HG02588 (cell line): ENCODE results near the gene KLK6.
"Not testable (repeated sequence)": the region's sequence is repeated elsewhere in the genome, so short reads cannot be mapped to it uniquely, and the experiment has no call there.

ENCODE experiments used
- ATAC-seq: cut with Tn5 transposase; IDR thresholded peaks from one replicate; pipeline ENCODE4 v1.9.1; 2021; ENCODE audit warnings: mild to moderate bottlenecking, moderate library complexity; ENCODE audit not compliant: unreplicated experiment

Gene KLK6

GRCh38 chr19:50994129-50994528 lies 24.7 kb upstream of the KLK6 start:
- ATAC-seq = no peak

DNA sequence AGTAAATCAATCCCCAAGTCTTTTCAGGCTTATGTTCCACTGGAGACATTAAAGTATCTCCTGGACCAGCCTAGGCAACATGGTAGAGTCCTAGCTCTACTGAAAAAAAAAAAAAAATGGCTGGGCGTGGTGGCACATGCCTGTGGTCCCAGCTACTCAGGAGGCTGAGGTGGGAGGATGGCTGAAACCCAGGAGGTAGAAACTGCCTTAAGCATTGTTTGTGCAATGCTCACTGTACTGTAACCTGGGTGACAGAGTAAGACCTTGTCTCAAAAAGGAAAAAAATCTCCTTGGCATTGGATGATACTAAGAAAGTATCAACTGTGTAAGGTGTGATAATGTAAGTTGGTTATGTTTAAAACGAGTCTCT lies 23.3 kb upstream of the KLK6 start:
- ATAC-seq = no peak

DNA sequence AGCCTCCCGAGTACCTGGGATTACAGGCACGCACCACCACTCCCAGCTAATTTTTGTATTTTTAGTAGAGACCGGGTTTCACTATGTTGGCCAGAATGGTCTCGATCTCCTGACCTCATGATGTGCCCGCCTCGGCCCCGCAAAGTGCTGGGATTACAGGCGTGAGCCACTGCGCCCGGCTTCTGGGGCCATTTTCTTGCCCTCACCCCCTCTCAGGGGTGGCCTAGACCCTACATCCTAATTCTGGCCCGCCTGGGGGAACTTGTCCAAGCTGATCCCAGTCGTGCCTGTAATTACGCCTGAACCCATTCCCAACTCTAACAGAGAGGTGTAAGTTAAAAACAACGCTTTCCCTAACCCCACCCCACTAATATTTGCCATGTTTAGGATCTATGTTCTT lies 15.0 kb upstream of the KLK6 start:
- not testable (repeated sequence) for ATAC-seq

DNA sequence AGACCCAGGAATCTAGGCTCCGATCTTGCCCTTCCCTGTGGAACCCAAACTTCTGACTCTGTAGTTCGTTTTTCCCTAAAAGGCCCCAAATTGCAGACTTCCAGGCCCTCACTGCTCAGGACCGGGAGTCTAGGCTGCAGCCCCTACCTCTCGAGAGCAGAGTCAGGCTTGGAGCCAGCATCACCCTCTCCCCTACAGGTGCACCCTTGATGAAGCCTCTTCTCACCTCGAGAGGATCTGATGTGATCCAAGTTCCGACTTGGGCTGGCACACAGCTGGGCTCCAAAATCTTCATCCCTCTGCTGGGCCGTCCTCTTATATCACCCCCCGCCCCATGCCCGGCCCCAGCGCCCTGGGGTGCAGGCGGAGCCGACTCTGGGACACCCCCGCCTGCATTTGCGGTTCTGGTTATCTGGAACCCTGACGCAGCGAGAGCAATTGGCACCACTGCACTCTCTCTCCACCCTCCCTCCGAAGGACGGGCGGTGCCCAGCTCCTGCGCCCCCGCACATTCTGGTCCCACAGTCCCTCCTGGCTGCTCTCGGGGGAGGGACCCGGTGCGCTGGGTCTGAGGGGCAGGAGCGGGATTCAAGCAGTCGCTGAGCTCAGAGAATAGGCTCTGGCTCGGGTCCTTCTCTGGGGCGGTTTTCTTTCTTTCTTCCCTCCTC lies 14.4 kb upstream of the KLK6 start, which contains the start of gene KLK7:
KLK7 (minus strand) TSS at position 293 of the 668 bp plus-strand sequence. CDS start 1,518 bp downstream, outside the sequence.
- no peak for ATAC-seq

GRCh38 chr19:50982186-50982585 lies 12.8 kb upstream of the KLK6 start:
- ATAC-seq = no peak

DNA sequence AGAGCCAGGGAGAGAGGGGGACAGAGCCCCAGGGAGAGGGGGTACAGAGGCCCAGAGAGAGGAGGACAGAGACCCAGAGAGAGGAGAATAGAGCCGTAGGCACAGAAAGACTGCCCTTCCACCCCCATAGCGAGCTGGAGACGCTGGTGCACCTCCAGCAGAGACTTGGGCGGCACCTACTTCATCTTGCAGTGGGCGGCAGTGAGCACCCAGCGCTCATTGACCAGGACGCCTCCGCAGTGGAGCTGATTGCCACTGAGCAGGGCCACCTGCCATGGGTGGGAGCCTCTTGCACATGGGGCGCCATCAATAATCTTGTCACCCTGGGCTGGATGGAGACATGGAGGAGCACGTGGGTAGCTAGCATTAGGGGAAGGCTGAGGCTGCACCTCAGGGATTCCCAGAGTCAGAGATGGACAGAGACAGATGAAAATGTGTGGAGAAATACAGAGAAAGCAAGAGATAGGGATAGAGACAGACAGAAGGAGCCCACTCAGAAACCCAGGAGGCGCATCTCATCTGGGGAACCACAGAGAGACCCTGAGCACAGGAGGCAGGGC lies 12.3 kb upstream of the KLK6 start:
- no peak for ATAC-seq

GRCh38 chr19:50980208-50980607 lies 10.8 kb upstream of the KLK6 start:
- no peak for ATAC-seq

- ATAC-seq = no peak
Observed at GRCh38 chr19:50979758-50980157, 10.4 kb upstream of the KLK6 start.

GRCh38 chr19:50978772-50979390 lies 9.5 kb upstream of the KLK6 start:
- no peak for ATAC-seq

- ATAC-seq = no peak
Observed at GRCh38 chr19:50977626-50978025, 8.2 kb upstream of the KLK6 start.

DNA sequence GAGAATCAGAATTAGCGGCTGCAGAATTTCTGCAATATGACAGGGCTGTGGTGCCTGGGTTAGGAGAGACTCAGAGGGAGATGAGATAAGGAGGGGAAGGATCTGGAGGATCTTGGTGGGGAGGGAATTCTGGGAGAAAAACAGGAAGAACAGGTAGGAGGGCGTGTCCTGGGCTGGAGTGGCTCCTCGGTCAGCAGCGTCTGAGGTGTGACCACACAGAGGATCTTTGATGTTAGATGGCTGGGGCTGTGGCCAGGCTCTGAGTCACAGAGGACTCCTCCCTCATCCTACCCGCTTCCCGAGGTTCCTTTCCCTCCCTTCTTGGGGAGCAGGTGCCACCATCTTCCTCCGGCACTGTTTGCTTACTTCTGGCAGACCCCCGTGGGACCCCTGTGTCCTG lies 6.4 kb upstream of the KLK6 start:
- ATAC-seq = no peak

GRCh38 chr19:50974702-50975556 lies 5.5 kb upstream of the KLK6 start:
- no peak for ATAC-seq

DNA sequence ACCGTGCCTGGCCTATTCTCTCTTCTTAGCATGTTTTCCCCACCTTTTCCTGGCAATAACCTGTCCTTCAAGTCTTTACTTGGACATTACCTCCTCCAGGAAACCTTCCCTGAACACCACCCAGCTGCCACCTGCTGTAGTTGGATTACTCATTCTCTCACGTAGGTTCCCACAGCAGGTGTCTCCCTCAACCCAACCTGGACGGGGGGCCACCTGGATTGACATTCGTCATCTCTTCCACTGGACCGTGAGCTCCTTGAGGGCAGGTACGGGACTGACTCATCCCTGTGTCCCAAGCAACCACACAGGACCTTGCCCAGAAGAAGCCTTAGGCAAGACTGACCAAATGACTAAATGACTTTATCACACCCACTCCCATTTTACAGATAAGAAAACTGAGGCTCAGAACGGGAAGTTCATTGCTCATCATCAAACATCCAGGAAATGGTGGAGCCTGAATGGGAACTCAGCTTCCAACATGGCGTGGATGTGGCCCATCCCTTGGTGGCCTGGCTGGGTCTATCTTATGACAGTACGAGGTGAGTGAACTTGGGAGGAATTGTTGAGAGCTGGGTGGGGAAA lies 3.5 kb upstream of the KLK6 start:
- ATAC-seq = no peak

DNA sequence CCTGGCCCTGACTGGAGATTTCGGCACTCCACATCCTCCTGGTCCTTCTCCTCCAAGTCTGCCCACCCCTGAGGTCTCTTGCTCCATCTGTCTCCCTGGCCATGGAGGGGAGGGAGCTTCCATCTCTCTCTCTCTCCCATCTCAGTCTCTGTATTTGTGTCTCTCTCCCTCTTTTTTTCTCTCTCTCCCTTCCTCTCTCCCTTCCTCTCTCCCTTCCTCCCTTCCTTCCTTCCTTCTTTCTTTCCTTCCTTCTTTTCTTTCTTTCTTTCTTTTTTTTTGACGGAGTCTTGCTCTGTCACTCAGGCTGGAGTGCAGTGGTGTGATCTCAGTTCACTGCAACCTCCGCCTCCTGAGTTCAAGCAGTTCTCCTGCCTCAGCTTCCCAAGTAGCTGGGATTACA lies 419 bp upstream of the KLK6 start:
- not testable (repeated sequence) for ATAC-seq

- ATAC-seq = no peak
Observed at GRCh38 chr19:50968716-50969412, 527 bp downstream of the KLK6 start.

- no peak for ATAC-seq
Observed at GRCh38 chr19:50967929-50968715, 1.3 kb downstream of the KLK6 start.

DNA sequence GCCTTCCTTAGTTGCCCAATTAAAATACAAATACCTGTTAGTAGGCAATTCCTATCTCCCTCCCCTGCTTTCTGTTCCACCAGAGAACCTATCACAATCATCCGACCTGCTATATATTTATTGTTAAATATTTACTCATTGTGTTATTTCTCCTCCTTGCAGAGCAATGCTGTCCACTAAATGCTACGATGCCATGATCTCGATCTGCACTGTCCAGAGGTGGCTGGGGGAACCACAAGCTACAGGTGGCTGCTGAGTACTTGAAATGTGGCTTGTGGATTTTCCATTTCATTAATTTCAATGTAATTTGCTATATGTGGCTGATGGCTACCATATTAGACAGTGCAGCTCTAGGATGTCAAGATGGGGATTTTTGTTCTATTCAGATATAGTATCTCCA lies 5.1 kb downstream of the KLK6 start:
- ATAC-seq = no peak

GRCh38 chr19:50963381-50963780 lies 6.0 kb downstream of the KLK6 start:
- ATAC-seq = no peak

DNA sequence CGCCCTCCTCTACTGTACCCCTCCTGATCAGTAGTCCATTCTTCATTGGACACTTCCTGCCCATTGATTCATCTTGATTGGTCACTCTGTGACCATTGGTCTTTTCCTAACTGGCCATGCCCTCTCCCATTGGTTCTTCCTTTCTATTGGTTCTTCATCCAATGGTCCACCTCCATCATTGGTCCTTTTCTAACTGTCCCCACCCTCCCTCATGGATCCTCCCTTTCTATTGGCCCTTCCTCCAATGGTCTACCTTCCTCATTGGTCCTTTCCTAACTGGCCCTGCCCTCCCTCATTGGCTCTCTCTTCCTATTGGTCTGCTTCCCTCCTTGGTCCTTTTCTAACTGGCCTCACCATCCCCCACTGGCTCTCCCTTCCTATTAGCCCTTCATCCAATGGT lies 7.1 kb downstream of the KLK6 start:
- no peak for ATAC-seq
